ENCODE measurements around the gene SPDYC.

SPDYC gene

GRCh38 chr11:65124480-65125196, 45.4 kb upstream of the SPDYC start:
- Histone ChIP-seq H3K27me3 (ENCODE audit: insufficient read depth, poor library complexity, severe bottlenecking) (no peaks in the 10 kb centered on the region), H3K4me1 (ENCODE audit: insufficient read depth, poor library complexity, severe bottlenecking) (peaks cover 8% of the 10 kb centered on the region), H3K4me3 (ENCODE audit: severe bottlenecking) (no peak overlapping the region), H3K36me3 (ENCODE audit: low read depth) (peaks cover 82% of the 10 kb centered on the region), H3K9me3 (ENCODE audit: severe bottlenecking) (no peaks in the 10 kb centered on the region), H3K27ac (ENCODE audit: poor library complexity, severe bottlenecking) (no peak overlapping the region)
- no peak for TF ChIP-seq CTCF (IDR thresholded peaks at IDR 0.05; ENCODE audit: poor library complexity, severe bottlenecking)
- DNase-seq (ENCODE audit: low spot score) (no peak), ATAC-seq (ENCODE audit: low read depth) (no peak)

GRCh38 chr11:65125197-65126056, 44.6 kb upstream of the SPDYC start:
- Histone ChIP-seq H3K27ac (ENCODE audit: poor library complexity, severe bottlenecking) (no peak overlapping the region), H3K36me3 (ENCODE audit: low read depth) (peaks cover 81% of the 10 kb centered on the region), H3K4me3 (ENCODE audit: severe bottlenecking) (no peak overlapping the region), H3K27me3 (ENCODE audit: insufficient read depth, poor library complexity, severe bottlenecking) (no peaks in the 10 kb centered on the region), H3K4me1 (ENCODE audit: insufficient read depth, poor library complexity, severe bottlenecking) (peaks cover 8% of the 10 kb centered on the region), H3K9me3 (ENCODE audit: severe bottlenecking) (no peaks in the 10 kb centered on the region)
- DNase-seq (ENCODE audit: low spot score): no peak
- TF ChIP-seq CTCF (IDR thresholded peaks at IDR 0.05; ENCODE audit: poor library complexity, severe bottlenecking): no peak
- no peak for ATAC-seq (ENCODE audit: low read depth)

- Histone ChIP-seq H3K9me3 (ENCODE audit: severe bottlenecking) (no peaks in the 10 kb centered on the region), H3K27me3 (ENCODE audit: insufficient read depth, poor library complexity, severe bottlenecking) (no peaks in the 10 kb centered on the region), H3K4me3 (ENCODE audit: severe bottlenecking) (no peak overlapping the region), H3K4me1 (ENCODE audit: insufficient read depth, poor library complexity, severe bottlenecking) (peaks cover 8% of the 10 kb centered on the region), H3K36me3 (ENCODE audit: low read depth) (peaks cover 80% of the 10 kb centered on the region), H3K27ac (ENCODE audit: poor library complexity, severe bottlenecking) (no peak overlapping the region)
- ATAC-seq (ENCODE audit: low read depth) (no peak), DNase-seq (ENCODE audit: low spot score) (no peak)
- no peak for TF ChIP-seq CTCF (IDR thresholded peaks at IDR 0.05; ENCODE audit: poor library complexity, severe bottlenecking)
Observed at GRCh38 chr11:65126624-65127274, 43.3 kb upstream of the SPDYC start.

DNA sequence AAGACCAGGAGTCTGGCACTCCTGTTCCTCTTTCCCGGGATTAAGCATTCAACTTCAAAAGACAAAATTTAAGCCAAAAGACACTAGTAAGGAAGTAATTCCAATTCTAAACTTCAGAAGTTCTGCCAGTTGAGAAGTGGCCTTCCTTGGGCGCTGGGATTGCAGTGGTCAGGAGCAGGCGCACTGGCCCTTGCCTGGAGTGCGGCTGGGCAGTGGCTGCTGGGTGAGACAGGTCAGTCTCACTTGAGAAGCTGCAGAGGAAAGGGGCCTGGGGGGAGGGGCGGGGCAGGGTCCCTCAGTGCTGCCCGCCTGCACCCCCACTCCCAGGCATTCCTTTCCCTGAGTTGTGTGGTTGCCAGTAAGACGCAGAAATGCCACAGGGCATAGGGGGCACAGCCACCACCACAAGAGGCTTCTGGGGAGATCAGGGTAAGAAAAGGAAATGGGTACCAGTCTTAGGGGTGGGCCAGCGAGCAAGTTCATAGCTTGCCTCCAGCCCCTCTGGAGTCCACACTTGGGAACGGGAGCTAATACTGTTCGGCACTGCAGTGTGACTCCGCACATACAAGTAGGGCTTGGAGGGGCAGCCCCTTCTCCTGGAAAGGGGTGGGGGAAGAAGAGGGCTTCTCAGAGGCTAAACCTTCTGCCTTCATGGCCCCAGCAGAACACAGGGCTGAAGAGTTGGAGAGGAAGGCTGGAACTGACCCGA, 42.4 kb upstream of the SPDYC start:
- Histone ChIP-seq H3K4me3 (ENCODE audit: severe bottlenecking) (no peak overlapping the region), H3K9me3 (ENCODE audit: severe bottlenecking) (no peaks in the 10 kb centered on the region), H3K27me3 (ENCODE audit: insufficient read depth, poor library complexity, severe bottlenecking) (no peaks in the 10 kb centered on the region), H3K27ac (ENCODE audit: poor library complexity, severe bottlenecking) (no peak overlapping the region), H3K36me3 (ENCODE audit: low read depth) (peaks cover 89% of the 10 kb centered on the region), H3K4me1 (ENCODE audit: insufficient read depth, poor library complexity, severe bottlenecking) (peaks cover 8% of the 10 kb centered on the region)
- no peak for ATAC-seq (ENCODE audit: low read depth)
- DNase-seq (ENCODE audit: low spot score): no peak
- TF ChIP-seq CTCF (IDR thresholded peaks at IDR 0.05; ENCODE audit: poor library complexity, severe bottlenecking): no peak
